K562 (cell line): ENCODE measurements around the gene ICAM1. TPM values are rescaled to one million over a fixed set of nuclear protein-coding genes. Genes with fewer than 3 reads are reported as not detected.

ENCODE experiments used
- CBFB ChIP-seq: sonication (generic); formaldehyde crosslinking; IDR thresholded peaks from 2 replicates; pipeline ENCODE4 v1.4.0; 2020; ENCODE audit warnings: mild to moderate bottlenecking, missing genetic modification reagents
- CHCHD3 ChIP-seq: fragments of 250-450 bp; sonication (Bioruptor Pico); IDR thresholded peaks from 2 replicates; pipeline ENCODE4 v2.1.2; 2022; ENCODE audit warnings: mild to moderate bottlenecking
- DACH1 ChIP-seq: fragments of 450-650 bp; IDR thresholded peaks from 2 replicates; pipeline ENCODE4 v1.6.1; 2018; ENCODE audit not compliant: partially characterized antibody
- EZH2 ChIP-seq: IDR thresholded peaks from 2 replicates; pipeline ENCODE4 v1.6.1; 2012; ENCODE audit warnings: low read depth, mild to moderate bottlenecking, inconsistent platforms, low read length, borderline replicate concordance
- GTF2F1 ChIP-seq: IDR thresholded peaks from 2 replicates; pipeline ENCODE4 v1.6.1; 2011; ENCODE audit warnings: low read depth, low read length, improper control_type of control experiment
- HDAC6 ChIP-seq: IDR thresholded peaks from 2 replicates; pipeline ENCODE4 v1.6.1; 2012; ENCODE audit warnings: low read depth, mild to moderate bottlenecking, control low read depth, inconsistent platforms, low read length, moderate library complexity
- HEY1 ChIP-seq: fragments of 250-450 bp; sonication (Bioruptor Pico); IDR thresholded peaks from 2 replicates; pipeline ENCODE4 v1.5.0; 2020; ENCODE audit warnings: mild to moderate bottlenecking, moderate library complexity, borderline replicate concordance
- KDM5B ChIP-seq: fragments of 200-600 bp; sonication (generic); IDR thresholded peaks from 2 replicates; pipeline ENCODE4 v1.6.1; 2012; ENCODE audit warnings: low read depth, mild to moderate bottlenecking, moderate library complexity, low read length, control low read depth, inconsistent platforms; ENCODE audit not compliant: insufficient replicate concordance
- POLR3A ChIP-seq: IDR thresholded peaks from 2 replicates; pipeline ENCODE4 v1.6.1; 2011; ENCODE audit warnings: borderline replicate concordance, mild to moderate bottlenecking, moderate library complexity; ENCODE audit not compliant: insufficient read length, insufficient read depth; ENCODE audit errors: extremely low read depth
- SAFB ChIP-seq: fragments of 200-400 bp; formaldehyde crosslinking; IDR thresholded peaks from 2 replicates; pipeline ENCODE4 v1.6.1; 2017; ENCODE audit warnings: low read depth, low read length, borderline replicate concordance
- SLC30A9 ChIP-seq: fragments of 250-450 bp; sonication (Bioruptor Pico); IDR thresholded peaks from 2 replicates; pipeline ENCODE4 v1.8.0; 2022; ENCODE audit warnings: mild to moderate bottlenecking, moderate library complexity
- SMARCA5 ChIP-seq: fragments of 450-650 bp; IDR thresholded peaks from 2 replicates; pipeline ENCODE4 v1.6.1; 2016
- SRF ChIP-seq, 2 experiments: fragments of 250-450, 450-650 bp in 1 of 2; sonication (Bioruptor Pico) in 1 of 2; sonication (generic) in 1 of 2; formaldehyde crosslinking; IDR thresholded peaks; 2 replicates each; pipeline versions ENCODE4 v1.5.0 to v1.5.1; 2020 to 2022; ENCODE audit warnings: mild to moderate bottlenecking in 1 of 2, missing genetic modification reagents in 1 of 2
- STAT5B ChIP-seq: fragments of 250-450 bp; sonication (Bioruptor Pico); IDR thresholded peaks from 2 replicates; pipeline ENCODE4 v1.8.0; 2021; ENCODE audit warnings: mild to moderate bottlenecking, inconsistent platforms
- TAF9B ChIP-seq: fragments of 450-650 bp; IDR thresholded peaks from 2 replicates; pipeline ENCODE4 v1.6.1; 2018; ENCODE audit warnings: mild to moderate bottlenecking; ENCODE audit not compliant: partially characterized antibody
- TRIM24 ChIP-seq, 2 experiments: fragments of 450-650 bp; IDR thresholded peaks; 2 replicates each; pipeline ENCODE4 v1.6.1; 2016
- ZNF23 ChIP-seq: fragments of 250-450 bp; sonication (Bioruptor Pico); IDR thresholded peaks from 2 replicates; pipeline ENCODE4 v1.4.0; 2020; ENCODE audit warnings: mild to moderate bottlenecking
- polyA plus RNA-seq, 8 experiments: library from polyadenylated mRNA; depleted of rRNA in 4 of 8; stranded (reverse) in 5 of 8; unstranded in 3 of 8; fragments of >200 nt; fragmentation: Nextera tagmentation in 2 of 8; fragmentation: Illumina TruSeq in 1 of 8; extraction: Ambion mirVana in 2 of 8; extraction: Trizol in 1 of 8; gene quantifications; 2 replicates each; pipeline versions ENCODE4 v1.2.1 to v1.2.3, GENCODE V29; 2011 to 2014; ENCODE audit warnings: inconsistent platforms in 1 of 8, missing spikeins in 1 of 8
- total RNA-seq, 7 experiments: library from RNA; depleted of rRNA in 6 of 7; stranded (reverse); fragments of >200 nt in 6 of 7; fragmentation: Illumina TruSeq in 2 of 7; extraction: Trizol in 2 of 7; gene quantifications; 2 replicates each; pipeline versions ENCODE4 v1.2.1 to v1.2.3, GENCODE V29; 2011 to 2021; ENCODE audit warnings: low replicate concordance in 1 of 7
- TF ChIP-seq, protein P1 (sequence below): fragments of 450-650 bp; IDR thresholded peaks from 2 replicates; pipeline ENCODE4 v1.6.1; 2016; ENCODE audit warnings: low read depth, mild to moderate bottlenecking, moderate library complexity
- TF ChIP-seq, protein P2 (sequence below): fragments of 250-450 bp; sonication (Bioruptor Pico); IDR thresholded peaks from 2 replicates; pipeline ENCODE4 v1.5.0; 2021; ENCODE audit warnings: mild to moderate bottlenecking, borderline replicate concordance
- TF ChIP-seq, protein P3 (sequence below): IDR thresholded peaks from 2 replicates; pipeline ENCODE4 v1.6.1; 2011; ENCODE audit warnings: borderline replicate concordance, low read depth, mild to moderate bottlenecking, moderate library complexity, low read length; ENCODE audit not compliant: insufficient read depth, poor library complexity, severe bottlenecking
- TF ChIP-seq, protein P4 (sequence below): IDR thresholded peaks from 2 replicates; pipeline ENCODE4 v1.6.1; 2014; ENCODE audit warnings: antibody characterized with exemption

The ICAM1 gene
- total and polyA plus RNA-seq, 9 of the 15 experiments (the other 6 are each of a cell fraction or from before 2014, with no cell fraction given), result 2.3 to 24.4 (median 13.4) TPM

DNA sequence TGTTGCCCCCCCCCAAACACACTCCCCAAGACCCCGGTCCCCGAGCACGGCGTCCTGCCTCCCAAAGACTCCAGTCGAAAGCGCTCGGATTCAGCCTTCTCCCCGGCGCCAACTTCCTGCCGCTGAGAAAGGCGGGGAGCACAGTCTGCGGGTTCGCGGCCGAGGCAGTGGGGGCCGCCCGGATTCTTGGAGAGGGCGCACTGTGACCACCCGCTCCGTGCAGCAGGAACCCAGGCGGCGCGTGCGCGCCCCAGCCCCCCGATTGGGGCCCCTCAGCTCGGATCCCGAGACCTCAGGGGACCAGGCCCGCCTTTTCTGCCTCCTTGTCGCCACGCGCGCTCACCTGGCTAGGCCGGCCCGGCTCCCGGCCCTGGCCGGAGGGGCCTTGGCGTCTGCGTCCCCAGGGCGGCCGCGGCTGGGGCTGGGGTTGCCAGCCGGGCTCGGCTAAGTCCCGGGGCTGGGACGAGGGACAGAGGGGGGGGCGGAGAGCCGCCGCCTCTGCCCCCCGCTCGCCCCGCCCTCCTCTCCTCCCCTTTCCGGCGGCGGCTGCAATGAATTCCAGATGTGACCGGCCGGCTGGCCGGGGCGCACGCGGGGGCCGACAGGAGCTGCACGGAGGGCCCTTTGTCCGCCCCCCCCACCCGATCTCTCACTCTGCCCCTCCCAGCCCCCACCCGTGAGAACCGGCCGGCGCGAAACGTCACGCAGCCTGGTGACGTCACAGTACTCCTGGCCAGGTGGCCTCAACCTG, 39.9 kb upstream of the ICAM1 start, which contains the start of gene S1PR2 (continued):
- TF ChIP-seq, protein P1, sequence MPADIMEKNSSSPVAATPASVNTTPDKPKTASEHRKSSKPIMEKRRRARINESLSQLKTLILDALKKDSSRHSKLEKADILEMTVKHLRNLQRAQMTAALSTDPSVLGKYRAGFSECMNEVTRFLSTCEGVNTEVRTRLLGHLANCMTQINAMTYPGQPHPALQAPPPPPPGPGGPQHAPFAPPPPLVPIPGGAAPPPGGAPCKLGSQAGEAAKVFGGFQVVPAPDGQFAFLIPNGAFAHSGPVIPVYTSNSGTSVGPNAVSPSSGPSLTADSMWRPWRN, result no peak
- TF ChIP-seq CHCHD3 (CRISPR knock-in tag) (no peak), STAT5B (CRISPR knock-in tag) (no peak), CBFB (CRISPR knock-in tag) (no peak), KDM5B (peak; percentile 20), ZNF23 (no peak), POLR3A (no peak), TRIM24 (IDR thresholded peaks at IDR 0.05) (no peak), EZH2 (no peak), HEY1 (CRISPR knock-in tag) (no peak), SLC30A9 (CRISPR knock-in tag) (no peak), DACH1 (no peak), SRF (CRISPR knock-in tag; IDR thresholded peaks at IDR 0.05) (no peak), SAFB (0 out of 2 replicates have a peak, but pooled peaks have one; percentile 33), HDAC6 (0 out of 2 replicates have a peak, but pooled peaks have one; percentile 11), SMARCA5 (no peak), TAF9B (no peak), GTF2F1 (no peak)
- TF ChIP-seq, protein P2, sequence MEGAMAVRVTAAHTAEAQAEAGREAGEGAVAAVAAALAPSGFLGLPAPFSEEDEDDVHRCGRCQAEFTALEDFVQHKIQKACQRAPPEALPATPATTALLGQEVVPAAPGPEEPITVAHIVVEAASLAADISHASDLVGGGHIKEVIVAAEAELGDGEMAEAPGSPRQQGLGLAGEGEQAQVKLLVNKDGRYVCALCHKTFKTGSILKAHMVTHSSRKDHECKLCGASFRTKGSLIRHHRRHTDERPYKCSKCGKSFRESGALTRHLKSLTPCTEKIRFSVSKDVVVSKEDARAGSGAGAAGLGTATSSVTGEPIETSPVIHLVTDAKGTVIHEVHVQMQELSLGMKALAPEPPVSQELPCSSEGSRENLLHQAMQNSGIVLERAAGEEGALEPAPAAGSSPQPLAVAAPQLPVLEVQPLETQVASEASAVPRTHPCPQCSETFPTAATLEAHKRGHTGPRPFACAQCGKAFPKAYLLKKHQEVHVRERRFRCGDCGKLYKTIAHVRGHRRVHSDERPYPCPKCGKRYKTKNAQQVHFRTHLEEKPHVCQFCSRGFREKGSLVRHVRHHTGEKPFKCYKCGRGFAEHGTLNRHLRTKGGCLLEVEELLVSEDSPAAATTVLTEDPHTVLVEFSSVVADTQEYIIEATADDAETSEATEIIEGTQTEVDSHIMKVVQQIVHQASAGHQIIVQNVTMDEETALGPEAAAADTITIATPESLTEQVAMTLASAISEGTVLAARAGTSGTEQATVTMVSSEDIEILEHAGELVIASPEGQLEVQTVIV (CRISPR knock-in tag), result no peak
- TF ChIP-seq, protein P3, sequence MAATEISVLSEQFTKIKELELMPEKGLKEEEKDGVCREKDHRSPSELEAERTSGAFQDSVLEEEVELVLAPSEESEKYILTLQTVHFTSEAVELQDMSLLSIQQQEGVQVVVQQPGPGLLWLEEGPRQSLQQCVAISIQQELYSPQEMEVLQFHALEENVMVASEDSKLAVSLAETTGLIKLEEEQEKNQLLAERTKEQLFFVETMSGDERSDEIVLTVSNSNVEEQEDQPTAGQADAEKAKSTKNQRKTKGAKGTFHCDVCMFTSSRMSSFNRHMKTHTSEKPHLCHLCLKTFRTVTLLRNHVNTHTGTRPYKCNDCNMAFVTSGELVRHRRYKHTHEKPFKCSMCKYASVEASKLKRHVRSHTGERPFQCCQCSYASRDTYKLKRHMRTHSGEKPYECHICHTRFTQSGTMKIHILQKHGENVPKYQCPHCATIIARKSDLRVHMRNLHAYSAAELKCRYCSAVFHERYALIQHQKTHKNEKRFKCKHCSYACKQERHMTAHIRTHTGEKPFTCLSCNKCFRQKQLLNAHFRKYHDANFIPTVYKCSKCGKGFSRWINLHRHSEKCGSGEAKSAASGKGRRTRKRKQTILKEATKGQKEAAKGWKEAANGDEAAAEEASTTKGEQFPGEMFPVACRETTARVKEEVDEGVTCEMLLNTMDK, result no peak
- TF ChIP-seq, protein P4, sequence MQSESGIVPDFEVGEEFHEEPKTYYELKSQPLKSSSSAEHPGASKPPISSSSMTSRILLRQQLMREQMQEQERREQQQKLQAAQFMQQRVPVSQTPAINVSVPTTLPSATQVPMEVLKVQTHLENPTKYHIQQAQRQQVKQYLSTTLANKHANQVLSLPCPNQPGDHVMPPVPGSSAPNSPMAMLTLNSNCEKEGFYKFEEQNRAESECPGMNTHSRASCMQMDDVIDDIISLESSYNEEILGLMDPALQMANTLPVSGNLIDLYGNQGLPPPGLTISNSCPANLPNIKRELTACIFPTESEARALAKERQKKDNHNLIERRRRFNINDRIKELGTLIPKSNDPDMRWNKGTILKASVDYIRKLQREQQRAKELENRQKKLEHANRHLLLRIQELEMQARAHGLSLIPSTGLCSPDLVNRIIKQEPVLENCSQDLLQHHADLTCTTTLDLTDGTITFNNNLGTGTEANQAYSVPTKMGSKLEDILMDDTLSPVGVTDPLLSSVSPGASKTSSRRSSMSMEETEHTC, result no peak
